ENCODE results near the gene PDE6H. TPM values are rescaled to one million over a fixed set of nuclear protein-coding genes. Genes with fewer than 3 reads are reported as not detected.

The PDE6H gene
- total RNA-seq, 1 experiment from 2014 or later = not detected

- peaks cover 66% of the 10 kb centered on the region for H3K4me1 ChIP-seq (replicated peaks; ENCODE audit: insufficient read depth)
- no peaks in the 10 kb centered on the region for H3K27me3 ChIP-seq (ENCODE audit: insufficient read depth, low read depth)
- no peak overlapping the region for H2AFZ ChIP-seq
- POLR2A ChIA-PET (ENCODE audit: unreplicated experiment) = interaction anchor here (0.6 kb wide), 1 partner anchor 544 kb away, joined by 3 read pairs; no protein-coding TSS in a partner anchor
- BruUV-seq (replicated peaks) = no TSS peak
- CTCF ChIA-PET = no interaction called here
- no peak for DNase-seq
- H3K4me2 ChIP-seq = 0 out of 2 replicates have a peak overlapping the region, but pooled peaks have one; percentile 81
- no peak overlapping the region for H3K4me3 ChIP-seq
- H3K9me2 ChIP-seq (ENCODE audit: insufficient read depth) = no peaks in the 10 kb centered on the region
- H3F3A ChIP-seq (ENCODE audit: insufficient read depth, low read depth) = peaks cover 39% of the 10 kb centered on the region
- H3K27ac ChIP-seq = no peak overlapping the region
- no peaks in the 10 kb centered on the region for H4K20me1 ChIP-seq (ENCODE audit: insufficient read depth)
- H3K79me2 ChIP-seq (ENCODE audit: low read depth) = peaks cover 53% of the 10 kb centered on the region
- H3K9me3 ChIP-seq (ENCODE audit: insufficient read depth, low read depth) = no peaks in the 10 kb centered on the region
- intact Hi-C loops (cut with micrococcal nuclease; ENCODE audit: unreplicated experiment) = no loop called here
- TF ChIP-seq EZH2 (IDR thresholded peaks at IDR 0.05; ENCODE audit: low read depth) (no peak), CTCF (conservative IDR thresholded peaks at IDR 0.05) (no peak)
- 0 out of 2 replicates have a peak, but pooled peaks cover 5% of the 10 kb centered on the region for H3K36me3 ChIP-seq (ENCODE audit: low read depth)
Observed at GRCh38 chr12:14958361-14959125, 14.3 kb upstream of the PDE6H start.

GRCh38 chr12:14959126-14959440 lies 13.8 kb upstream of the PDE6H start:
- Histone ChIP-seq H4K20me1 (ENCODE audit: insufficient read depth) (no peaks in the 10 kb centered on the region), H3K9me3 (ENCODE audit: insufficient read depth, low read depth) (no peaks in the 10 kb centered on the region), H3F3A (ENCODE audit: insufficient read depth, low read depth) (peaks cover 35% of the 10 kb centered on the region), H2AFZ (no peak overlapping the region), H3K4me1 (replicated peaks; ENCODE audit: insufficient read depth) (peaks cover 64% of the 10 kb centered on the region), H3K27me3 (ENCODE audit: insufficient read depth, low read depth) (no peaks in the 10 kb centered on the region), H3K79me2 (ENCODE audit: low read depth) (peaks cover 48% of the 10 kb centered on the region), H3K4me2 (peak overlapping the region; percentile 81), H3K9me2 (ENCODE audit: insufficient read depth) (no peaks in the 10 kb centered on the region), H3K4me3 (0 out of 2 replicates have a peak overlapping the region, but pooled peaks have one; percentile 54), H3K36me3 (ENCODE audit: low read depth) (0 out of 2 replicates have a peak, but pooled peaks cover 5% of the 10 kb centered on the region), H3K27ac (no peak overlapping the region; the same call in 1 of the 2 replicates)
- POLR2A ChIA-PET (ENCODE audit: unreplicated experiment) = interaction anchor here (0.6 kb wide), 1 partner anchor 543 kb away, joined by 3 read pairs; no protein-coding TSS in a partner anchor
- no peak for DNase-seq
- no TSS peak for BruUV-seq (replicated peaks)
- TF ChIP-seq CTCF (conservative IDR thresholded peaks at IDR 0.05) = no peak
- no peak for TF ChIP-seq EZH2 (IDR thresholded peaks at IDR 0.05; ENCODE audit: low read depth)
- CTCF ChIA-PET = interaction anchor here (0.7 kb wide), 1 partner anchor 285 kb away, joined by 3 read pairs; no protein-coding TSS in a partner anchor
- intact Hi-C loops (cut with micrococcal nuclease; ENCODE audit: unreplicated experiment) = no loop called here

- Histone ChIP-seq H3K9me2 (ENCODE audit: insufficient read depth) (no peaks in the 10 kb centered on the region), H3K9me3 (ENCODE audit: insufficient read depth, low read depth) (no peaks in the 10 kb centered on the region), H3K27ac (peak overlapping the region; percentile 83), H3K36me3 (ENCODE audit: low read depth) (0 out of 2 replicates have a peak, but pooled peaks cover 5% of the 10 kb centered on the region), H2AFZ (no peak overlapping the region), H3K27me3 (ENCODE audit: insufficient read depth, low read depth) (no peaks in the 10 kb centered on the region), H3K4me2 (peak overlapping the region; percentile 81), H3K79me2 (ENCODE audit: low read depth) (peaks cover 47% of the 10 kb centered on the region), H4K20me1 (ENCODE audit: insufficient read depth) (no peaks in the 10 kb centered on the region), H3K4me3 (peak overlapping the region; percentile 54; the same call in 1 of the 2 replicates), H3F3A (ENCODE audit: insufficient read depth, low read depth) (peaks cover 31% of the 10 kb centered on the region), H3K4me1 (replicated peaks; ENCODE audit: insufficient read depth) (peaks cover 60% of the 10 kb centered on the region)
- intact Hi-C loops (cut with micrococcal nuclease; ENCODE audit: unreplicated experiment) = no loop called here
- ChIA-PET POLR2A (ENCODE audit: unreplicated experiment) (no interaction called here), CTCF (interaction anchor here (0.7 kb wide), 1 partner anchor 286 kb away, joined by 3 read pairs; no protein-coding TSS in a partner anchor)
- no TSS peak for BruUV-seq (replicated peaks)
- no peak for TF ChIP-seq CTCF (conservative IDR thresholded peaks at IDR 0.05)
- TF ChIP-seq EZH2 (IDR thresholded peaks at IDR 0.05; ENCODE audit: low read depth) = no peak
- DNase-seq = no peak
Observed at GRCh38 chr12:14959463-14959862, 13.4 kb upstream of the PDE6H start.
